Endothelial cell of hepatic sinusoid (primary cell): ENCODE measurements around the gene RANBP3.

Experiments
- in situ Hi-C: cut with HindIII; loops from 2 replicates; pipeline ENCODE4 v1.10.0; 2017; ENCODE audit warnings: low sequenced_read_pairs

The RANBP3 gene

GRCh38 chr19:5932146-5932545 is 45.8 kb downstream of the RANBP3 start:
- in situ Hi-C loops: loop anchor here (5.0 kb wide), 1 partner anchor 80 kb away; the partner anchor contains the start of gene FUT3

- in situ Hi-C loops: loop anchor here (5.0 kb wide), 1 partner anchor 79 kb away; the partner anchor contains the start of gene FUT3
Measured at GRCh38 chr19:5931251-5931650, 46.7 kb downstream of the RANBP3 start.

GRCh38 chr19:5929625-5930024 is 48.3 kb downstream of the RANBP3 start:
- in situ Hi-C loops: loop anchor here (5.0 kb wide), 2 partner anchors 33 to 77 kb away; partner anchors contain the start of gene FUT3

- in situ Hi-C loops: loop anchor here (5.0 kb wide), 1 partner anchor 33 kb away; no protein-coding TSS in a partner anchor
Measured at GRCh38 chr19:5929179-5929578, 48.8 kb downstream of the RANBP3 start.

- in situ Hi-C loops: loop anchor here (5.0 kb wide), 1 partner anchor 35 kb away; no protein-coding TSS in a partner anchor
Measured at GRCh38 chr19:5927441-5927821, 50.5 kb downstream of the RANBP3 start.

GRCh38 chr19:5926641-5927440 is 51.1 kb downstream of the RANBP3 start:
- in situ Hi-C loops: loop anchor here (5.0 kb wide), 1 partner anchor 35 kb away; no protein-coding TSS in a partner anchor

GRCh38 chr19:5925830-5926427 is 52.0 kb downstream of the RANBP3 start:
- in situ Hi-C loops: loop anchor here (5.0 kb wide), 1 partner anchor 36 kb away; no protein-coding TSS in a partner anchor

- in situ Hi-C loops: no loop called here
Measured at GRCh38 chr19:5923356-5923755, 54.6 kb downstream of the RANBP3 start.

- in situ Hi-C loops: no loop called here
Measured at GRCh38 chr19:5922161-5922545, 55.8 kb downstream of the RANBP3 start.

- in situ Hi-C loops: no loop called here
Measured at GRCh38 chr19:5921516-5922160, 56.3 kb downstream of the RANBP3 start.

- in situ Hi-C loops: no loop called here
Measured at GRCh38 chr19:5918463-5919079, 59.4 kb downstream of the RANBP3 start.

- in situ Hi-C loops: no loop called here
Measured at GRCh38 chr19:5917431-5918107, 60.4 kb downstream of the RANBP3 start.

GRCh38 chr19:5916181-5916708 is 61.7 kb downstream of the RANBP3 start:
- in situ Hi-C loops: no loop called here

- in situ Hi-C loops: no loop called here
Measured at GRCh38 chr19:5915782-5916165, 62.2 kb downstream of the RANBP3 start.

- in situ Hi-C loops: no loop called here
Measured at GRCh38 chr19:5914946-5915781, 62.8 kb downstream of the RANBP3 start.

GRCh38 chr19:5914358-5914774 is 63.6 kb downstream of the RANBP3 start:
- in situ Hi-C loops: no loop called here

- in situ Hi-C loops: no loop called here
Measured at GRCh38 chr19:5913739-5914357, 64.1 kb downstream of the RANBP3 start, which contains the start of gene CAPS. Gene CAPS, plus strand, starts transcription at chr19:5914254. Its CDS starts 153 bp downstream, at chr19:5914407.

- in situ Hi-C loops: no loop called here
Measured at GRCh38 chr19:5911366-5911765, 66.6 kb downstream of the RANBP3 start.

- in situ Hi-C loops: no loop called here
Measured at GRCh38 chr19:5910638-5910907, 67.4 kb downstream of the RANBP3 start.
